Neural progenitor cell (in vitro differentiated cells): ENCODE results near the gene SARDH. TPM values are rescaled to one million over a fixed set of nuclear protein-coding genes. Genes with fewer than 3 reads are reported as not detected.
"Not testable (repeated sequence)": the region's sequence is repeated elsewhere in the genome, so short reads cannot be mapped to it uniquely, and the experiment has no call there.

ENCODE experiments used
- DNase-seq: peaks from one replicate; pipeline ENCODE4 v3.0.0-alpha.2; 2016; ENCODE audit warnings: low spot score
- H2AFZ ChIP-seq: fragments of 200-600 bp; sonication (generic); replicated peaks from 2 replicates; pipeline ENCODE4 v1.6.1; 2016; ENCODE audit warnings: antibody characterized with exemption
- H3F3A ChIP-seq: fragments of 200-600 bp; sonication (generic); 2 replicates; pipeline ENCODE4 v1.6.1; 2016; ENCODE audit warnings: antibody characterized with exemption, low read depth
- H3K27ac ChIP-seq: fragments of 200-600 bp; sonication (generic); 2 replicates; pipeline ENCODE4 v1.5.1; 2016; ENCODE audit warnings: mild to moderate bottlenecking
- H3K27me3 ChIP-seq: fragments of 200-600 bp; sonication (generic); 2 replicates; pipeline ENCODE4 v1.6.1; 2016; ENCODE audit warnings: mild to moderate bottlenecking, moderate library complexity
- H3K36me3 ChIP-seq: fragments of 200-600 bp; sonication (generic); 2 replicates; pipeline ENCODE4 v1.5.1; 2016
- H3K4me1 ChIP-seq: fragments of 200-600 bp; sonication (generic); 2 replicates; pipeline ENCODE4 v1.6.1; 2016; ENCODE audit warnings: mixed run types
- H3K4me2 ChIP-seq: fragments of 200-600 bp; sonication (generic); 2 replicates; pipeline ENCODE4 v1.6.1; 2016
- H3K4me3 ChIP-seq: fragments of 200-600 bp; sonication (generic); 2 replicates; pipeline ENCODE4 v1.5.1; 2016
- H3K79me2 ChIP-seq: fragments of 200-600 bp; sonication (generic); 2 replicates; pipeline ENCODE4 v1.6.1; 2016; ENCODE audit warnings: low read depth
- H3K9ac ChIP-seq: fragments of 200-600 bp; sonication (generic); 2 replicates; pipeline ENCODE4 v1.6.1; 2016
- H3K9me3 ChIP-seq: fragments of 200-600 bp; sonication (generic); 2 replicates; pipeline ENCODE4 v1.5.1; 2016; ENCODE audit warnings: low read depth
- H4K20me1 ChIP-seq: fragments of 200-600 bp; sonication (generic); 2 replicates; pipeline ENCODE4 v1.6.1; 2016; ENCODE audit warnings: low read depth
- H3K27ac Mint-ChIP-seq: 3 replicates; pipeline ENCODE4 v1.8.0; 2021; ENCODE audit warnings: mixed read lengths
- H3K27me3 Mint-ChIP-seq: 2 replicates; pipeline ENCODE4 v1.8.0; 2022; ENCODE audit warnings: low read depth, mild to moderate bottlenecking, inconsistent platforms, moderate library complexity, mixed read lengths; ENCODE audit not compliant: insufficient read depth
- H3K36me3 Mint-ChIP-seq: 3 replicates; pipeline ENCODE4 v1.8.0; 2021; ENCODE audit warnings: mixed read lengths
- H3K4me1 Mint-ChIP-seq: 3 replicates; pipeline ENCODE4 v1.8.0; 2021; ENCODE audit warnings: mixed read lengths
- H3K4me3 Mint-ChIP-seq: 3 replicates; pipeline ENCODE4 v1.8.0; 2021; ENCODE audit warnings: mild to moderate bottlenecking, moderate library complexity, mixed read lengths
- H3K9me3 Mint-ChIP-seq: 3 replicates; pipeline ENCODE4 v1.8.0; 2020; ENCODE audit warnings: mixed read lengths
- CTCF ChIP-seq: fragments of 200-600 bp; sonication (generic); IDR thresholded peaks from 2 replicates; pipeline ENCODE4 v1.5.1; 2017; ENCODE audit warnings: antibody characterized with exemption, mild to moderate bottlenecking
- EZH2 ChIP-seq: fragments of 200-600 bp; sonication (generic); IDR thresholded peaks from 2 replicates; pipeline ENCODE4 v1.6.1; 2017; ENCODE audit warnings: antibody characterized with exemption, mild to moderate bottlenecking, moderate library complexity
- EZH2phosphoT487 ChIP-seq: fragments of 200-600 bp; sonication (generic); IDR thresholded peaks from 2 replicates; pipeline ENCODE4 v1.6.1; 2017; ENCODE audit warnings: antibody characterized with exemption
- total RNA-seq: library from RNA; depleted of rRNA; stranded (reverse); fragments of >200 nt; gene quantifications from 2 replicates; pipeline ENCODE4 v1.2.3, GENCODE V29; 2015; ENCODE audit warnings: low replicate concordance

SARDH gene
- total RNA-seq, 1 donor from 2014 or later, result 3.9 TPM

DNA sequence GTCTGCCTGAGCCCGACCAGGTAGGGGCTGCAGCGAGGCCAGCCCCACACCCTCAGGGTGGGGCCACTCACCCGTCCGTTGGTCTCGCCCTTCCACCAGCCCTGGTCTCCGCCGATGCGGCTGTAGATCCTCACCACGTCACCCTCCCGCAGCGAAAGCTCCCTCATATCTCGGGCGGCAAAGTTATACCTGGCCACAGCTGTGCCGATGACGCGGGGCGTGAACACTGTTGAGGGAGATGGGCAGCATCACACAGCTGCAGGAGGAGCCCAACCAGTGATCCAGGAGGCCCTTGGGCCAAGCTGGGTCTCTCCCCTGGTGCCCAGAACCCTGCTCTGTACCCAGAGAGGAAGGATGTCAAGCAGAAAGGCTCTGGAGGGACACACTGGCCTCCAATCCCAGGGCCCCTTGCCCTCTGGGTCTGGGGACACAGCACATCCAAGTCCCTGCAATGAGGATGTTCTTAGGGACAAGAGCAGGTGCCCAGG, 30.3 kb upstream of the SARDH start:
- Mint-ChIP-seq H3K4me3 (no peak overlapping the region), H3K27ac (no peak overlapping the region), H3K27me3 (peaks cover 2% of the 10 kb centered on the region), H3K9me3 (peaks cover 14% of the 10 kb centered on the region), H3K4me1 (no peaks in the 10 kb centered on the region), H3K36me3 (peaks cover 54% of the 10 kb centered on the region)
- Histone ChIP-seq H3K27me3 (no peaks in the 10 kb centered on the region), H2AFZ (no peak overlapping the region), H3K27ac (no peak overlapping the region), H3K4me1 (no peaks in the 10 kb centered on the region), H3F3A (no peaks in the 10 kb centered on the region), H3K9ac (no peak overlapping the region), H3K79me2 (no peaks in the 10 kb centered on the region), H4K20me1 (no peaks in the 10 kb centered on the region), H3K36me3 (peaks cover 9% of the 10 kb centered on the region), H3K4me2 (no peak overlapping the region), H3K9me3 (no peaks in the 10 kb centered on the region), H3K4me3 (no peak overlapping the region)
- TF ChIP-seq EZH2 (no peak), EZH2phosphoT487 (no peak)
- DNase-seq, result no peak

DNA sequence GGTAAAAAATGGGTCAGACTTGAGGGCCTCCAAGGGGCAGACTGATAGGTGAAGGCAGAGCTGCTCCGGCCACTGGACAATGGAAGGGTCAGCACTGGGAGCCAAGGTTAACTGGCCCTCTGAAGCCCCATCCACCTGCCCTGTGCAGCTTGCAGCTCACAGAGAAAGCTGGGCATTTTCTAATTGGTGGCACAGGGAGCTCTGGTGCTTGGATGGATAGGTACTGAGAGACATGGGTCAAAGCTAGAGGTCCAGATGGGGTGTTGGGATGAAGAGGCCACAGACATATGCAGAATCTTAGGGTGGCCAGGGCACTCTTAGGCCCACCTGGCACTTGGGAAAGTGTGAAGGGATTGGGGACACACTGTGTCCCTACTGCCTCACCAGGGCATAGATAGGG, 29.5 kb upstream of the SARDH start:
- peaks cover 52% of the 10 kb centered on the region for H3K36me3 Mint-ChIP-seq
- DNase-seq, result no peak
- peaks cover 9% of the 10 kb centered on the region for H3K36me3 ChIP-seq
- no peaks in the 10 kb centered on the region for H4K20me1 ChIP-seq
- no peaks in the 10 kb centered on the region for H3K79me2 ChIP-seq
- H3K9me3 Mint-ChIP-seq, result peaks cover 14% of the 10 kb centered on the region
- no peak overlapping the region for H3K4me3 ChIP-seq
- H3K27ac ChIP-seq, result no peak overlapping the region
- no peaks in the 10 kb centered on the region for H3K4me1 Mint-ChIP-seq
- H3K4me1 ChIP-seq, result no peaks in the 10 kb centered on the region
- H3K4me3 Mint-ChIP-seq, result no peak overlapping the region
- H3F3A ChIP-seq, result no peaks in the 10 kb centered on the region
- peaks cover 2% of the 10 kb centered on the region for H3K27me3 Mint-ChIP-seq
- no peaks in the 10 kb centered on the region for H3K9me3 ChIP-seq
- no peak overlapping the region for H2AFZ ChIP-seq
- TF ChIP-seq CTCF (no peak), EZH2phosphoT487 (no peak), EZH2 (no peak)
- no peak overlapping the region for H3K27ac Mint-ChIP-seq
- H3K27me3 ChIP-seq, result no peaks in the 10 kb centered on the region
- no peak overlapping the region for H3K9ac ChIP-seq
- H3K4me2 ChIP-seq, result no peak overlapping the region

DNA sequence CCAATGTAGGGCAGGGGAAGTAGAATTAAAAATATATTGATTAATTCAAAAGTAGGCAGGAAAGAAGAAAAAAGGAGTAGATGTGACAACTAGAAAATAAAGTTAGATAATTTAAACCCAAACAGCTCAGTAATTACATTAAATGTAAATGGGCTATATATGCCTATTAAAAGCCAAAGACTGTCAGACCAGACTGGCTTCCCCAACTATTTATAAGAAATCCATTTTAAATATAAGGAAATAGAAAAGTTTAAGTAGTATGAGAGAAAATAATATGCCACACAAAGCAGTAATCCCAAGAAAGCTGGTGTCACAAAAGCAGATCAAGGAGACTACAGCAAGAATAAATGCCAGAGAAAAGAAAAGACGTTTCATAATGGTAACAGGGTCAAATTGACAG, 28.9 kb upstream of the SARDH start:
- TF ChIP-seq EZH2 (no peak), CTCF (no peak), EZH2phosphoT487 (no peak)
- no peaks in the 10 kb centered on the region for H3K79me2 ChIP-seq
- peaks cover 9% of the 10 kb centered on the region for H3K36me3 ChIP-seq
- H3K27me3 ChIP-seq, result no peaks in the 10 kb centered on the region
- H3K4me3 ChIP-seq, result no peak overlapping the region
- Mint-ChIP-seq H3K4me3 (no peak overlapping the region), H3K4me1 (no peaks in the 10 kb centered on the region), H3K27me3 (peaks cover 2% of the 10 kb centered on the region), H3K9me3 (peaks cover 14% of the 10 kb centered on the region), H3K36me3 (peaks cover 50% of the 10 kb centered on the region), H3K27ac (no peak overlapping the region)
- H3K9me3 ChIP-seq, result no peaks in the 10 kb centered on the region
- no peak overlapping the region for H3K4me2 ChIP-seq
- no peaks in the 10 kb centered on the region for H3F3A ChIP-seq
- no peak overlapping the region for H3K9ac ChIP-seq
- no peak overlapping the region for H3K27ac ChIP-seq
- no peaks in the 10 kb centered on the region for H4K20me1 ChIP-seq
- DNase-seq, result no peak
- H2AFZ ChIP-seq, result no peak overlapping the region
- H3K4me1 ChIP-seq, result no peaks in the 10 kb centered on the region

GRCh38 chr9:133766234-133766633, 28.1 kb upstream of the SARDH start:
- not testable (repeated sequence) for H3K27me3 Mint-ChIP-seq, H3K4me1 Mint-ChIP-seq, H3K27ac Mint-ChIP-seq, H3K4me3 ChIP-seq, H3K27me3 ChIP-seq, H3K36me3 ChIP-seq, H4K20me1 ChIP-seq, H3F3A ChIP-seq, H3K9me3 ChIP-seq, H3K4me1 ChIP-seq, H3K9ac ChIP-seq, H3K4me3 Mint-ChIP-seq, DNase-seq, H3K79me2 ChIP-seq, H3K27ac ChIP-seq, H3K4me2 ChIP-seq, H2AFZ ChIP-seq
- peaks cover 51% of the 10 kb centered on the region for H3K36me3 Mint-ChIP-seq
- peaks cover 14% of the 10 kb centered on the region for H3K9me3 Mint-ChIP-seq
